Sigmoid colon (tissue), 7 donors: ENCODE data around the gene HDAC7. TPM values are rescaled to one million over a fixed set of nuclear protein-coding genes. Genes with fewer than 3 reads are reported as not detected.

Experiments used
- DNase-seq: peaks from one replicate; pipeline ENCODE4 v3.0.0-alpha.2; 2019
- H3K27ac ChIP-seq, 4 donors: fragments of 200-600 bp; sonication (generic); one replicate each; pipeline ENCODE4 v1.5.1; 2016 to 2019; ENCODE audit warnings: mild to moderate bottlenecking in 1 of 4
- H3K27me3 ChIP-seq, 3 donors: fragments of 200-600 bp; sonication (generic); one replicate each; pipeline ENCODE4 v1.5.1; 2019; ENCODE audit warnings: mild to moderate bottlenecking in 1 of 3
- H3K36me3 ChIP-seq, 4 donors: fragments of 200-600 bp; sonication (generic); one replicate each; pipeline ENCODE4 v1.5.1; 2016 to 2019
- H3K4me1 ChIP-seq, 4 donors: fragments of 200-600 bp; sonication (generic); one replicate each; pipeline ENCODE4 v1.5.1; 2017 to 2019
- H3K4me3 ChIP-seq, 4 donors: fragments of 200-600 bp; sonication (generic); one replicate each; pipeline ENCODE4 v1.5.1; 2017 to 2019; ENCODE audit warnings: mild to moderate bottlenecking in 2 of 4, moderate library complexity in 1 of 4
- H3K9me3 ChIP-seq, 4 donors: fragments of 200-600 bp in 3 of 4; sonication (generic) in 3 of 4; one replicate each; pipeline versions ENCODE4 v1.5.1 to v1.6.1; 2013 to 2019
- CTCF ChIP-seq, 4 experiments: fragments of 450-650 bp in 3 of 4; fragments of 200-600 bp in 1 of 4; IDR thresholded peaks; one replicate each; pipeline ENCODE4 v1.5.1; 2016 to 2019; ENCODE audit warnings: antibody characterized with exemption in 4 of 4, mild to moderate bottlenecking in 3 of 4, moderate library complexity in 2 of 4
- EP300 ChIP-seq, 4 donors: sonication (generic); formaldehyde crosslinking; IDR thresholded peaks; one replicate each; pipeline ENCODE4 v1.6.1; 2017; ENCODE audit warnings: antibody characterized with exemption in 4 of 4
- POLR2A ChIP-seq, 2 donors: fragments of 450-650 bp; IDR thresholded peaks; one replicate each; pipeline ENCODE4 v1.6.1; 2016; ENCODE audit warnings: antibody characterized with exemption in 2 of 2, mild to moderate bottlenecking in 2 of 2, moderate library complexity in 2 of 2
- POLR2AphosphoS5 ChIP-seq, 4 donors: sonication (generic); formaldehyde crosslinking; IDR thresholded peaks; one replicate each; pipeline ENCODE4 v1.6.1; 2017; ENCODE audit warnings: antibody characterized with exemption in 4 of 4
- WGBS, 2 donors: extraction: QIAGEN DNeasy Blood & Tissue Kit; methylation state at CpG; one replicate each; pipeline ENCODE4 v1.1.7; 2013; 5-methylcytosine and 5-hydroxymethylcytosine counted together
- intact Hi-C: fragments of 100-400 bp; cut with DNase I; formaldehyde crosslinking; loops from one replicate; pipeline ENCODE4 v1.15.1; 2023
- polyA plus RNA-seq, 3 donors: library from polyadenylated mRNA; stranded (reverse); fragments of 200-250 nt; gene quantifications; one replicate each; pipeline ENCODE4 v1.2.3, GENCODE V29; 2013
- total RNA-seq, 4 donors: library from RNA; depleted of rRNA; stranded (reverse); fragments of >200 nt; gene quantifications; one replicate each; pipeline ENCODE4 v1.1.0, GENCODE V29; 2016
- donor health status: healthy with polysubstance abuse.
- donor health status: Bipolar disorder and iron deficiency.
- donor health status: healthy.

HDAC7 gene
- total and polyA plus RNA-seq, 7 donors, result 6.5 to 79.2 (median 45.3) TPM

- TF ChIP-seq POLR2A (IDR thresholded peaks at IDR 0.05) (no peak), EP300 (IDR thresholded peaks at IDR 0.05) (no peak), POLR2AphosphoS5 (IDR thresholded peaks at IDR 0.05) (no peak), CTCF (IDR thresholded peaks at IDR 0.05) (no peak)
Observed at GRCh38 chr12:47863985-47864384, 44.3 kb upstream of the HDAC7 start.

GRCh38 chr12:47863467-47863866 is 43.8 kb upstream of the HDAC7 start:
- no peak overlapping the region for H3K27ac ChIP-seq
- H3K9me3 ChIP-seq, result no peaks in the 10 kb centered on the region
- WGBS, 2 donors, result 69 to 76% methylated on average over 7 of the region's 7 CpGs
- no peaks in the 10 kb centered on the region for H3K36me3 ChIP-seq
- peaks cover 0 to 5% (median 0%) of the 10 kb centered on the region in 4 donors for H3K4me1 ChIP-seq
- intact Hi-C loops, result no loop called here
- no peak for TF ChIP-seq CTCF (IDR thresholded peaks at IDR 0.05)
- no peak for TF ChIP-seq POLR2AphosphoS5 (IDR thresholded peaks at IDR 0.05)
- TF ChIP-seq POLR2A (IDR thresholded peaks at IDR 0.05), result no peak
- no peak for DNase-seq
- no peak overlapping the region for H3K4me3 ChIP-seq
- H3K27me3 ChIP-seq, result no peaks in the 10 kb centered on the region

More at GRCh38 chr12:47863985-47864384, 44.3 kb upstream of the HDAC7 start:
- Histone ChIP-seq H3K9me3 (no peaks in the 10 kb centered on the region), H3K4me1 (peaks cover 0 to 5% (median 0%) of the 10 kb centered on the region in 4 donors), H3K36me3 (no peaks in the 10 kb centered on the region), H3K27ac (no peak overlapping the region), H3K4me3 (no peak overlapping the region), H3K27me3 (no peaks in the 10 kb centered on the region)
- no peak for DNase-seq
- intact Hi-C loops, result no loop called here
- WGBS, 2 donors, result 87 to 91% methylated on average over 6 of the region's 6 CpGs

- no peak overlapping the region for H3K27ac ChIP-seq
- H3K4me3 ChIP-seq, result no peak overlapping the region
- intact Hi-C loops, result no loop called here
- DNase-seq, result peak; percentile 46
- peaks cover 0 to 2% (median 0%) of the 10 kb centered on the region in 4 donors for H3K4me1 ChIP-seq
- H3K27me3 ChIP-seq, result no peaks in the 10 kb centered on the region
- H3K36me3 ChIP-seq, result no peaks in the 10 kb centered on the region
- TF ChIP-seq POLR2AphosphoS5 (IDR thresholded peaks at IDR 0.05) (no peak), EP300 (IDR thresholded peaks at IDR 0.05) (no peak)
- H3K9me3 ChIP-seq, result no peaks in the 10 kb centered on the region
- 89 to 92% methylated on average over 7 of the region's 7 CpGs for WGBS, 2 donors
Observed at GRCh38 chr12:47862881-47863280, 43.2 kb upstream of the HDAC7 start.

GRCh38 chr12:47862167-47862750 is 42.6 kb upstream of the HDAC7 start:
- no peak for TF ChIP-seq EP300 (IDR thresholded peaks at IDR 0.05)
- TF ChIP-seq CTCF (IDR thresholded peaks at IDR 0.05), result no peak
- TF ChIP-seq POLR2AphosphoS5 (IDR thresholded peaks at IDR 0.05), result no peak
- TF ChIP-seq POLR2A (IDR thresholded peaks at IDR 0.05), result no peak
- Histone ChIP-seq H3K27ac (no peak overlapping the region), H3K9me3 (no peaks in the 10 kb centered on the region), H3K36me3 (no peaks in the 10 kb centered on the region), H3K4me1 (no peaks in the 10 kb centered on the region), H3K4me3 (no peak overlapping the region), H3K27me3 (no peaks in the 10 kb centered on the region)
- DNase-seq, result no peak
- intact Hi-C loops, result no loop called here
- 76 to 83% methylated on average over 5 of the region's 5 CpGs for WGBS, 2 donors

- 61 to 78% methylated on average over 2 of the region's 2 CpGs for WGBS, 2 donors
- H3K4me1 ChIP-seq, result no peaks in the 10 kb centered on the region
- no peak overlapping the region for H3K27ac ChIP-seq
- no peak for DNase-seq
- no peak overlapping the region for H3K4me3 ChIP-seq
- no peaks in the 10 kb centered on the region for H3K36me3 ChIP-seq
- H3K27me3 ChIP-seq, result no peaks in the 10 kb centered on the region
- no peak for TF ChIP-seq POLR2A (IDR thresholded peaks at IDR 0.05)
- no peak for TF ChIP-seq EP300 (IDR thresholded peaks at IDR 0.05)
- no peak for TF ChIP-seq CTCF (IDR thresholded peaks at IDR 0.05)
- no peak for TF ChIP-seq POLR2AphosphoS5 (IDR thresholded peaks at IDR 0.05)
- intact Hi-C loops, result no loop called here
- H3K9me3 ChIP-seq, result no peaks in the 10 kb centered on the region
Observed at GRCh38 chr12:47860873-47861272, 41.2 kb upstream of the HDAC7 start.
